Activated CD8-positive, alpha-beta T cell treated with anti-CD3 and anti-CD28 coated beads for 36 hours (primary cell): ENCODE data around the gene MORC1. TPM values are rescaled to one million over a fixed set of nuclear protein-coding genes. Genes with fewer than 3 reads are reported as not detected.

Source experiments
- ATAC-seq: fragments of 200-7000 bp; cut with Tn5 transposase; one replicate; pipeline ENCODE4 v1.10.0; 2021; ENCODE audit warnings: mild to moderate bottlenecking, moderate library complexity
- CTCF ChIA-PET: fragments of 350-600 bp; sonication (Branson Sonifier 250); formaldehyde crosslinking; loops from one replicate; lab custom pipeline; 2021; ENCODE audit warnings: antibody characterized with exemption; lab: Charles Lee
- POLR2A ChIA-PET: fragments of 350-600 bp; sonication (Branson Sonifier 250); formaldehyde crosslinking; loops from one replicate; lab custom pipeline; 2021; ENCODE audit warnings: antibody characterized with exemption; lab: Charles Lee
- DNase-seq: peaks from one replicate; pipeline ENCODE4 v3.0.0-alpha.2; 2020
- H3K27ac Mint-ChIP-seq: one replicate; pipeline ENCODE4 v1.8.0; 2021; ENCODE audit warnings: mild to moderate bottlenecking, mixed read lengths
- H3K27me3 Mint-ChIP-seq: one replicate; pipeline ENCODE4 v1.8.0; 2021; ENCODE audit warnings: mixed read lengths
- H3K36me3 Mint-ChIP-seq: one replicate; pipeline ENCODE4 v1.8.0; 2021; ENCODE audit warnings: low read depth, mixed read lengths
- H3K4me1 Mint-ChIP-seq: one replicate; pipeline ENCODE4 v1.8.0; 2021; ENCODE audit warnings: low read depth, mixed read lengths
- H3K4me3 Mint-ChIP-seq: one replicate; pipeline ENCODE4 v1.8.0; 2021; ENCODE audit warnings: mild to moderate bottlenecking, moderate library complexity, mixed read lengths
- H3K9me3 Mint-ChIP-seq: one replicate; pipeline ENCODE4 v1.8.0; 2021; ENCODE audit warnings: mixed read lengths
- intact Hi-C: fragments of 100-400 bp; cut with micrococcal nuclease; formaldehyde crosslinking; loops from one replicate; pipeline ENCODE4 v1.10.0; 2022
- total RNA-seq, 2 experiments: library from RNA; stranded (reverse); gene quantifications; one replicate each; pipeline ENCODE4 v1.2.3, GENCODE V29; 2021
- TF ChIP-seq, protein P1 (sequence below): fragments of 200-600 bp; IDR thresholded peaks from one replicate; pipeline ENCODE4 v1.8.0; 2022; ENCODE audit warnings: antibody characterized with exemption, mild to moderate bottlenecking

MORC1 gene
- total RNA-seq, 2 experiments from 2014 or later: not detected

DNA sequence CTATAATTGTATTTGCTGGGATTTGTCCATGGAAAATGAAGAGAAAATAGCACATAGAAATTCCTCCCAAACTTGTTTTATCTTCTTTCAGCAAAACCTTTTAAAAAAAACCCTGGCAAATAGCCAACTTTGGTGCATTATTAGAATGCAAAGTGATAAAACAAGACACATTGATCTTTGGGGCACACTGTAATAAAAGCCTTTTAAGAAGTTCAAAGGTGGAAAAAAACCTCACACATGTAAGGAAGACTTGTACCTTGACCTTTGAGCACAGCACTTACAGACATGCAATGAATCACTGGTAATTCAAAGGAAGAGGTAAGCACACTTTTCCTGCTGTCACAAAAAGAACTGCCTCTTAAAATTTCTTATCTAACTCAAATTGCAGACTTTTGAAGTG is 8.0 kb upstream of the MORC1 start:
- ATAC-seq: no peak
- TF ChIP-seq, protein P1, sequence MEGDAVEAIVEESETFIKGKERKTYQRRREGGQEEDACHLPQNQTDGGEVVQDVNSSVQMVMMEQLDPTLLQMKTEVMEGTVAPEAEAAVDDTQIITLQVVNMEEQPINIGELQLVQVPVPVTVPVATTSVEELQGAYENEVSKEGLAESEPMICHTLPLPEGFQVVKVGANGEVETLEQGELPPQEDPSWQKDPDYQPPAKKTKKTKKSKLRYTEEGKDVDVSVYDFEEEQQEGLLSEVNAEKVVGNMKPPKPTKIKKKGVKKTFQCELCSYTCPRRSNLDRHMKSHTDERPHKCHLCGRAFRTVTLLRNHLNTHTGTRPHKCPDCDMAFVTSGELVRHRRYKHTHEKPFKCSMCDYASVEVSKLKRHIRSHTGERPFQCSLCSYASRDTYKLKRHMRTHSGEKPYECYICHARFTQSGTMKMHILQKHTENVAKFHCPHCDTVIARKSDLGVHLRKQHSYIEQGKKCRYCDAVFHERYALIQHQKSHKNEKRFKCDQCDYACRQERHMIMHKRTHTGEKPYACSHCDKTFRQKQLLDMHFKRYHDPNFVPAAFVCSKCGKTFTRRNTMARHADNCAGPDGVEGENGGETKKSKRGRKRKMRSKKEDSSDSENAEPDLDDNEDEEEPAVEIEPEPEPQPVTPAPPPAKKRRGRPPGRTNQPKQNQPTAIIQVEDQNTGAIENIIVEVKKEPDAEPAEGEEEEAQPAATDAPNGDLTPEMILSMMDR: no peak
- Mint-ChIP-seq H3K4me1 (no peaks in the 10 kb centered on the region), H3K36me3 (no peaks in the 10 kb centered on the region), H3K27me3 (peaks cover 2% of the 10 kb centered on the region), H3K9me3 (peaks cover 2% of the 10 kb centered on the region), H3K27ac (no peak overlapping the region), H3K4me3 (no peak overlapping the region)
- CTCF ChIA-PET: no interaction called here
- POLR2A ChIA-PET: no interaction called here
- intact Hi-C loops: no loop called here
- DNase-seq: no peak

DNA sequence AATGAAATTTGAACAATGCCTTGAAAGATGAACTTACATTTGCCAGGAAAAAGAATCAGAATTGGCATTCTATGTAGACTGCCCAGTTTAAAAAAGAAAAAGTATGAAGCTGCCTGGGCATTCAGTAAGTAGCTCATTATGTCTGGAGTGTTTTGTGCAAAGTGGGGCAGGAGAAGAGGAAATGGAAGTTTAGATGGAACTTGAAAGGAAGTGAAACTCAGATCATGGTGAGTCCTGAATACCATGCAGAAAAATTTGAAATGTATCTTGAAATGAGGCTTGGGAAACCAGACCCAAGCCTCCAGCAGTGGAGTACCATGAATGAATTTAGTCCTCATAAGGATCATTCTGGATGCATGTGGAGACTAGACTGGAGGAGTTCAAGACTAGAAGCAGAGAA is 4.8 kb upstream of the MORC1 start:
- Mint-ChIP-seq H3K9me3 (no peaks in the 10 kb centered on the region), H3K4me3 (no peak overlapping the region), H3K36me3 (no peaks in the 10 kb centered on the region), H3K4me1 (no peaks in the 10 kb centered on the region), H3K27ac (no peak overlapping the region), H3K27me3 (no peaks in the 10 kb centered on the region)
- DNase-seq (no peak), ATAC-seq (no peak)
- intact Hi-C loops: no loop called here
- ChIA-PET CTCF (no interaction called here), POLR2A (no interaction called here)
- TF ChIP-seq, protein P1: no peak

DNA sequence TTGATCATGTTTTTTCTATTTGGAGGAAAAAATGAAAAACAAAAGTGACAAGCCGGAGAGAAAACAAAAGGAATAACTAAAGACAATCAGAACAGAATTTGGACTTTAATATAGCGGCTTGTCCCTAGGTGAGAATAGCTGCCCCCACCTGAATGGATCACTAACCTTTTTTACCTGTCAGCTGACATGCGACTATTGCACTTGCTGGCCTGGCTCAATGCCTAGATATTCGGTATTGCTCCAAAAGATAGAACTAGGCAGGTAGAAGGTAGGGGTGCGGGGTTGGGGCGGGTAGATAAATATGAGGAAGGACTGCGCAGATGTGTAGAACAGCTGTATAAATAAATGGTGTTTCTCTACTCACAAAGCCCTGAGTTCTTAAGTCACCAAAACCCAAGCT is 650 bp upstream of the MORC1 start:
- no peak overlapping the region for H3K4me3 Mint-ChIP-seq
- H3K27ac Mint-ChIP-seq: no peak overlapping the region
- H3K9me3 Mint-ChIP-seq: no peaks in the 10 kb centered on the region
- CTCF ChIA-PET: interaction anchor here (0.5 kb wide), 1 partner anchor 72 kb away, joined by 3 read pairs; no protein-coding TSS in a partner anchor
- peaks cover 1% of the 10 kb centered on the region for H3K27me3 Mint-ChIP-seq
- TF ChIP-seq, protein P1: no peak
- H3K4me1 Mint-ChIP-seq: no peaks in the 10 kb centered on the region
- no peaks in the 10 kb centered on the region for H3K36me3 Mint-ChIP-seq
- no peak for DNase-seq
- intact Hi-C loops: no loop called here
- POLR2A ChIA-PET: interaction anchor here (0.6 kb wide), 2 partner anchors 183 to 277 kb away, joined by 3 to 4 read pairs; no protein-coding TSS in a partner anchor
- no peak for ATAC-seq

DNA sequence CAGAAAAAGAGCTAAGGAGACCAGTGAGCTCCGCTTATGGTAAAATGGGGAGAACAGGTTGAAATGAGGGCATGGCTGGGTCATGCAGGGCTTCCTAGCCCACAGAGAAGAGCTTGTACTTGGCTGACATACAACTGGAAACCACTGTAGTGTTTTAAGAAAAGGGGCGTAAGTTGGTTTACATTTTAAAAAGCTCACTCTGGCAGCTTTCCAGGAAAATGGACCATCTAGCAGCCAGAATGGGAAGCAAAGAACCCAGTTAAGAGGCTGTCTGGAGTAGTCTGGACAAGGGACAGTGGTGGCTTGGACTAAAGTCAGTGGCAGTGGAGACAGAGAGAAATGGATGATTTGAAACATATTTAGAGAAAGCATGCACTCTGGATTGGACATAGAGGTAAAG is 1.9 kb downstream of the MORC1 start:
- H3K9me3 Mint-ChIP-seq: no peaks in the 10 kb centered on the region
- no peak overlapping the region for H3K4me3 Mint-ChIP-seq
- ChIA-PET CTCF (interaction anchor here (0.9 kb wide), 1 partner anchor 92 kb away, joined by 3 read pairs; no protein-coding TSS in a partner anchor), POLR2A (no interaction called here)
- DNase-seq (no peak), ATAC-seq (no peak)
- TF ChIP-seq, protein P1: no peak
- intact Hi-C loops: no loop called here
- no peaks in the 10 kb centered on the region for H3K4me1 Mint-ChIP-seq
- H3K36me3 Mint-ChIP-seq: no peaks in the 10 kb centered on the region
- H3K27ac Mint-ChIP-seq: no peak overlapping the region
- H3K27me3 Mint-ChIP-seq: peaks cover 1% of the 10 kb centered on the region

DNA sequence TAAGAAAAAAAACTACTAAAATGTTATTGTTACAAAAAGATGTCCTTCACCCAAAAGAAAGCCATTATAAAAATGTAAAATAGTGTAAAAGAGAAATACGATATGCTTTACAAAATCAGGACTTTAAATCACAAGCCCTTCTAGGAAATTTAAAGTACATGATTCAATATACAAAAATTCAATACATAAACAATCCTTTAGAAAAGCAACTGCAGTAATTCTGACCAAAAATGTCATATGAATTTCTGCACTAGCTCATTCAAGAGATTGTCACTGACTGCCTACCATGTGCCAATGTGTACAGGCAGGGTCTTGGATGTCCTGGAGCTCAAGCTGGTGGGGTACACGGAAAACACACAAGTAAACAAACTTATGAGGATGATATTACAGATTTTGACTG is 2.5 kb downstream of the MORC1 start:
- no peak overlapping the region for H3K27ac Mint-ChIP-seq
- no peak overlapping the region for H3K4me3 Mint-ChIP-seq
- intact Hi-C loops: no loop called here

More for the DNA sequence above, 2.5 kb downstream of the MORC1 start:
- Mint-ChIP-seq H3K9me3 (no peaks in the 10 kb centered on the region), H3K4me1 (no peaks in the 10 kb centered on the region), H3K36me3 (no peaks in the 10 kb centered on the region), H3K27me3 (peaks cover 1% of the 10 kb centered on the region)
- TF ChIP-seq, protein P1: no peak
- ChIA-PET POLR2A (no interaction called here), CTCF (no interaction called here)
- DNase-seq (no peak), ATAC-seq (no peak)
